HepG2 (cell line): ENCODE data around the gene TXNDC2.

ENCODE experiments used
- CTCF ChIP-seq: sonication (generic); formaldehyde crosslinking; IDR thresholded peaks from 2 replicates; pipeline ENCODE4 v1.5.0; 2020; ENCODE audit warnings: mild to moderate bottlenecking, missing genetic modification reagents, moderate library complexity
- HOXD1 ChIP-seq: sonication (generic); formaldehyde crosslinking; IDR thresholded peaks from 2 replicates; pipeline ENCODE4 v1.5.0; 2020; ENCODE audit warnings: missing genetic modification reagents
- POLR2A ChIP-seq, 2 experiments: IDR thresholded peaks; 2 replicates each; pipeline ENCODE4 v1.6.1; 2011; ENCODE audit warnings: low read depth in 2 of 2, low read length in 2 of 2, mild to moderate bottlenecking in 1 of 2, moderate library complexity in 1 of 2; ENCODE audit not compliant: insufficient read depth in 1 of 2
- UBTF ChIP-seq: sonication (generic); formaldehyde crosslinking; IDR thresholded peaks from 2 replicates; pipeline ENCODE4 v1.4.0; 2020; ENCODE audit warnings: mild to moderate bottlenecking, missing genetic modification reagents
- ZMAT3 ChIP-seq: sonication (generic); formaldehyde crosslinking; conservative IDR thresholded peaks from 2 replicates; pipeline ENCODE4 v1.7.0; 2021; ENCODE audit warnings: missing genetic modification reagents

DNA sequence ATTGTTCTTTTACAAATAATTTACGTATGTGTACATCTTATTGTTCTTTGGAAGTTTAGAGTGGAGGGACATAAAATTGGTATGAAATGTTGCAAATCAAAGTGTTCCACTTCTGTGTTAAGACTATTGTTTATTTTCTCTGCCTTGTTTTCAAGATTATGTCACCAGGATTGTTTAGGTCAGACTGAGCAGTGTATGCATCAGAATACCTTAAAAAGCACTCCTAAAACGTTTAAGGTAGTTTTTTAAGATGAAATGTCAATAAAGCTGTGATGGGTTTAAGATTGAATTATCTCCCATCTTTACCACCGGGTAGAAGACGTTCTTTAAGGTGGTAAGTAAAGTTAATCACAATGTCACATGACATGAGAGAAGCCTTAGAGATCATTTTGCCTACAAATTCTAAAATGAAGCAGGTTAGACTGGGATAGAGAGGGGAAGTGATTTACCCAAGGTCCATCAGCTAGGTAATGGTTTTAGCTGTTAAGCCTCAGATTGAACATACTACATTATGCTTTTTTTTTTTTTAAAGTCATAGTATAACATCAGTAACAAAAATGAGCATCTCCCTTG lies 38.7 kb downstream of the TXNDC2 start:
- no peak for TF ChIP-seq CTCF (CRISPR knock-in tag)
- TF ChIP-seq POLR2A (IDR thresholded peaks at IDR 0.05; ENCODE audit: insufficient read depth in 1 of 2, low read depth in 2 of 2, low read length in 2 of 2) = no peak
- TF ChIP-seq ZMAT3 = no peak
- no peak for TF ChIP-seq HOXD1 (CRISPR knock-in tag)
- TF ChIP-seq UBTF (CRISPR knock-in tag) = no peak
